Fibroblast of lung (primary cell): ENCODE data around the gene LGR6. TPM values are rescaled to one million over a fixed set of nuclear protein-coding genes. Genes with fewer than 3 reads are reported as not detected.

ENCODE experiments used
- DNase-seq, 2 donors: peaks; one replicate each; pipeline versions ENCODE4 v3.0.0 to v3.0.0-alpha.2; 2010; ENCODE audit warnings: low read depth in 2 of 2
- H2AFZ ChIP-seq: 2 replicates; pipeline ENCODE4 v1.5.1; 2012; ENCODE audit warnings: low read length, control low read depth, inconsistent platforms
- H3K27ac ChIP-seq: 2 replicates; pipeline ENCODE4 v1.5.1; 2011; ENCODE audit warnings: low read length, control low read depth; ENCODE audit not compliant: insufficient read depth
- H3K27me3 ChIP-seq: 2 replicates; pipeline ENCODE4 v1.5.1; 2011; ENCODE audit warnings: mild to moderate bottlenecking, low read length; ENCODE audit not compliant: control insufficient read depth, insufficient read depth
- H3K36me3 ChIP-seq: 2 replicates; pipeline ENCODE4 v1.5.1; 2011; ENCODE audit warnings: low read length; ENCODE audit not compliant: control insufficient read depth, insufficient read depth
- H3K4me1 ChIP-seq: 2 replicates; pipeline ENCODE4 v1.5.1; 2011; ENCODE audit warnings: low read length; ENCODE audit not compliant: control insufficient read depth, insufficient read depth; ENCODE audit errors: extremely low read depth
- H3K4me2 ChIP-seq: 2 replicates; pipeline ENCODE4 v1.5.1; 2011; ENCODE audit warnings: low read length, control low read depth; ENCODE audit not compliant: insufficient read depth; ENCODE audit errors: extremely low read depth
- H3K4me3 ChIP-seq, 4 experiments: fragments of 200-600 bp in 1 of 4; sonication (generic) in 1 of 4; replicated peaks in 1 of 4; 2 replicates each; pipeline ENCODE4 v1.5.1; 2011 to 2016; ENCODE audit warnings: low read length in 4 of 4, low read depth in 3 of 4, mild to moderate bottlenecking in 3 of 4, control low read depth in 2 of 4, inconsistent platforms in 1 of 4, mixed read lengths in 1 of 4; ENCODE audit not compliant: insufficient read depth in 1 of 4; ENCODE audit errors: control extremely low read depth in 1 of 4
- H3K79me2 ChIP-seq: 2 replicates; pipeline ENCODE4 v1.5.1; 2012; ENCODE audit warnings: mild to moderate bottlenecking, low read length, inconsistent platforms; ENCODE audit not compliant: control insufficient read depth, insufficient read depth
- H3K9ac ChIP-seq: 2 replicates; pipeline ENCODE4 v1.5.1; 2011; ENCODE audit warnings: mild to moderate bottlenecking, low read length, control low read depth; ENCODE audit not compliant: insufficient read depth
- H3K9me3 ChIP-seq: 2 replicates; pipeline ENCODE4 v1.5.1; 2012; ENCODE audit warnings: low read depth, low read length; ENCODE audit not compliant: control insufficient read depth, insufficient read depth
- H4K20me1 ChIP-seq: 2 replicates; pipeline ENCODE4 v1.5.1; 2011; ENCODE audit warnings: low read length; ENCODE audit not compliant: control insufficient read depth, insufficient read depth; ENCODE audit errors: extremely low read depth
- EZH2 ChIP-seq: IDR thresholded peaks from 2 replicates; pipeline ENCODE4 v1.5.1; 2012; ENCODE audit warnings: low read length, control low read depth, mild to moderate bottlenecking; ENCODE audit errors: missing control alignments
- polyA plus RNA-seq, 2 donors: library from polyadenylated mRNA; depleted of rRNA in 1 of 2; stranded (reverse) in 1 of 2; unstranded in 1 of 2; fragments of >200 nt; gene quantifications; 2 replicates each; pipeline ENCODE4 v1.2.1, GENCODE V29; 2011 to 2012; ENCODE audit warnings: missing spikeins in 1 of 2
- total RNA-seq: library from RNA; depleted of rRNA; stranded (reverse); fragments of >200 nt; gene quantifications from 2 replicates; pipeline ENCODE4 v1.2.1, GENCODE V29; 2014
- TF ChIP-seq, protein P1 (sequence below), 2 donors: IDR thresholded peaks in 1 of 2; conservative IDR thresholded peaks in 1 of 2; 1 replicate in 1 of 2; 2 replicates in 1 of 2; pipeline ENCODE4 v1.5.1; 2011 to 2012; ENCODE audit warnings: low read length in 2 of 2, control low read depth in 1 of 2, inconsistent platforms in 1 of 2, low read depth in 1 of 2, mild to moderate bottlenecking in 1 of 2

LGR6 gene
- total and polyA plus RNA-seq, 2 donors (not counting 1 experiment from before 2014, with no cell fraction given), result 0.02 TPM; not detected in 1

DNA sequence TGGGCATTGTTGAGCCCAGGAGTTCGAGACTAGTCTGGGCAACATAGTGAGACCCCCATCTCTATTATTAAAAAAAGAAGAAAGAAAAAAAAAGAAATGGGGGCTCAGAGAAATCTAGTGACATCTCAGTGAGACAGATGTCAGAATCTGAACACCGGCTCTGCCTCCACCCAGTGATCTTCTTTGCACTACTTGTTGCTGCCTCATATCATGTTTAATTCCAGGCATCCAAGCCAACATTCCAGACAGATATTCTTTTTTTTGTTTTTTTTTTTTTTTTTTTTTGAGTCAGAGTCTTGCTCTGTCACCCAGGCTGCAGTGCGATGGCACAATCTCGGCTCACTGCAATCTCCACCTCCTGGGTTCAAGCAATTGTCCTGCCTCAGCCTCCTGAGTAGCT lies 44.0 kb upstream of the LGR6 start:
- Histone ChIP-seq H3K9me3 (no peaks in the 10 kb centered on the region), H3K9ac (no peak overlapping the region), H3K4me1 (peaks cover 3% of the 10 kb centered on the region), H4K20me1 (no peaks in the 10 kb centered on the region), H3K36me3 (no peaks in the 10 kb centered on the region), H2AFZ (no peak overlapping the region), H3K4me2 (no peak overlapping the region), H3K4me3 (no peak overlapping the region), H3K27ac (no peak overlapping the region), H3K79me2 (no peaks in the 10 kb centered on the region), H3K27me3 (peaks cover 9% of the 10 kb centered on the region)
- peak in 1 of 2 donors; percentile 23 for DNase-seq
- no peak for TF ChIP-seq EZH2
- TF ChIP-seq, protein P1, sequence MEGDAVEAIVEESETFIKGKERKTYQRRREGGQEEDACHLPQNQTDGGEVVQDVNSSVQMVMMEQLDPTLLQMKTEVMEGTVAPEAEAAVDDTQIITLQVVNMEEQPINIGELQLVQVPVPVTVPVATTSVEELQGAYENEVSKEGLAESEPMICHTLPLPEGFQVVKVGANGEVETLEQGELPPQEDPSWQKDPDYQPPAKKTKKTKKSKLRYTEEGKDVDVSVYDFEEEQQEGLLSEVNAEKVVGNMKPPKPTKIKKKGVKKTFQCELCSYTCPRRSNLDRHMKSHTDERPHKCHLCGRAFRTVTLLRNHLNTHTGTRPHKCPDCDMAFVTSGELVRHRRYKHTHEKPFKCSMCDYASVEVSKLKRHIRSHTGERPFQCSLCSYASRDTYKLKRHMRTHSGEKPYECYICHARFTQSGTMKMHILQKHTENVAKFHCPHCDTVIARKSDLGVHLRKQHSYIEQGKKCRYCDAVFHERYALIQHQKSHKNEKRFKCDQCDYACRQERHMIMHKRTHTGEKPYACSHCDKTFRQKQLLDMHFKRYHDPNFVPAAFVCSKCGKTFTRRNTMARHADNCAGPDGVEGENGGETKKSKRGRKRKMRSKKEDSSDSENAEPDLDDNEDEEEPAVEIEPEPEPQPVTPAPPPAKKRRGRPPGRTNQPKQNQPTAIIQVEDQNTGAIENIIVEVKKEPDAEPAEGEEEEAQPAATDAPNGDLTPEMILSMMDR (conservative IDR thresholded peaks at IDR 0.05 in 1 of 2, IDR thresholded peaks at IDR 0.05 in 1 of 2; ENCODE audit: low read depth in 1 of 2, low read length in 2 of 2), result no peak

DNA sequence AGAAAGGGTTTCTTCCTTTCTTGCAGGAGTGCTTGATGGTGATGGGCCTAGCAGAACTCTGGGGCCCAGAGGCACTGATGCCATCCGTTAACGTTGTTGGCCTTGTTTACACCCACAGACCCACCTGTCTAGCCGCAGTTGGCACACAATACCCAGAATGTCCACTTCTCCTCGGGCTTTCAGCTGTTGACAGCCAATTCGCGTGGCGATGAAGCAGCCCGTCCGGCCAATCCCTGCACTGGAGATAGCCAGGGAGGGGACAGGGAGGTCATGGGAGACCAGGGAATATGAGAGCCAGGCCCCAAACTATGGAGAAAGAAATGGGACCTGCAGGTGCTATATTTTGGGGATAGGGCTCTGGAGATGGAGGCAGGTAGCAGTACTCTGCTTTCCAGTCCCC lies 43.4 kb upstream of the LGR6 start:
- Histone ChIP-seq H3K9me3 (no peaks in the 10 kb centered on the region), H3K36me3 (no peaks in the 10 kb centered on the region), H3K27ac (no peak overlapping the region), H2AFZ (no peak overlapping the region), H3K4me1 (peaks cover 2% of the 10 kb centered on the region), H3K9ac (no peak overlapping the region), H3K4me2 (no peak overlapping the region), H3K79me2 (no peaks in the 10 kb centered on the region), H3K4me3 (no peak overlapping the region), H4K20me1 (no peaks in the 10 kb centered on the region), H3K27me3 (peaks cover 9% of the 10 kb centered on the region)
- TF ChIP-seq, protein P1 (conservative IDR thresholded peaks at IDR 0.05 in 1 of 2, IDR thresholded peaks at IDR 0.05 in 1 of 2; ENCODE audit: low read depth in 1 of 2, low read length in 2 of 2), result no peak
- TF ChIP-seq EZH2, result no peak
- no peak for DNase-seq

- no peaks in the 10 kb centered on the region for H3K36me3 ChIP-seq
- DNase-seq, result no peak
- H3K27ac ChIP-seq, result no peak overlapping the region
- no peaks in the 10 kb centered on the region for H3K79me2 ChIP-seq
- no peak overlapping the region for H3K4me2 ChIP-seq
- H3K4me3 ChIP-seq, result no peak overlapping the region
- no peak overlapping the region for H2AFZ ChIP-seq
- H3K27me3 ChIP-seq, result peaks cover 9% of the 10 kb centered on the region
- H4K20me1 ChIP-seq, result no peaks in the 10 kb centered on the region
- H3K4me1 ChIP-seq, result no peaks in the 10 kb centered on the region
- no peak overlapping the region for H3K9ac ChIP-seq
- TF ChIP-seq, protein P1 (conservative IDR thresholded peaks at IDR 0.05 in 1 of 2, IDR thresholded peaks at IDR 0.05 in 1 of 2; ENCODE audit: low read depth in 1 of 2, low read length in 2 of 2), result no peak
- TF ChIP-seq EZH2, result no peak
- no peaks in the 10 kb centered on the region for H3K9me3 ChIP-seq
These were observed 43.0 kb upstream of the LGR6 start for GRCh38 chr1:202150602-202151001.
